OCI-LY1 (cell line): Measurements from ENCODE around the gene ERBB4.

Experiments
- H2AFZ ChIP-seq: fragments of 200-600 bp; sonication (generic), shearing (Covaris generic); 2 replicates; pipeline ENCODE4 v1.6.0; 2014; ENCODE audit warnings: antibody characterized with exemption, mild to moderate bottlenecking, low read length
- H3F3A ChIP-seq: fragments of 200-600 bp; sonication (generic), shearing (Covaris generic); 2 replicates; pipeline ENCODE4 v1.6.0; 2014; ENCODE audit warnings: mild to moderate bottlenecking, antibody characterized with exemption, low read length, moderate library complexity; ENCODE audit not compliant: insufficient read depth
- H3K27ac ChIP-seq: fragments of 200-600 bp; sonication (generic); 2 replicates; pipeline ENCODE4 v1.5.1; 2014; ENCODE audit warnings: low read length, mixed run types, mild to moderate bottlenecking, low read depth; ENCODE audit not compliant: poor library complexity, severe bottlenecking
- H3K27me3 ChIP-seq: fragments of 200-600 bp; sonication (generic); 2 replicates; pipeline ENCODE4 v1.6.0; 2014; ENCODE audit warnings: antibody characterized with exemption, mild to moderate bottlenecking, low read length, moderate library complexity; ENCODE audit not compliant: insufficient read depth
- H3K36me3 ChIP-seq: fragments of 200-600 bp; sonication (generic); 2 replicates; pipeline ENCODE4 v1.6.1; 2014; ENCODE audit warnings: mild to moderate bottlenecking, antibody characterized with exemption, low read length, moderate library complexity, mixed read lengths; ENCODE audit not compliant: insufficient read depth
- H3K4me1 ChIP-seq: fragments of 200-600 bp; sonication (generic); 2 replicates; pipeline ENCODE4 v1.5.1; 2014; ENCODE audit warnings: mild to moderate bottlenecking, low read length, moderate library complexity; ENCODE audit not compliant: insufficient read depth, severe bottlenecking
- H3K4me2 ChIP-seq: fragments of 200-600 bp; sonication (generic), shearing (Covaris generic); 2 replicates; pipeline ENCODE4 v1.6.1; 2014; ENCODE audit warnings: low read length
- H3K4me3 ChIP-seq: fragments of 200-600 bp; sonication (generic); 2 replicates; pipeline ENCODE4 v1.5.1; 2014; ENCODE audit warnings: low read length, low read depth, mild to moderate bottlenecking, mixed read lengths; ENCODE audit not compliant: poor library complexity, severe bottlenecking
- H3K79me2 ChIP-seq: fragments of 200-600 bp; shearing (Covaris generic); 2 replicates; pipeline ENCODE4 v1.6.1; 2016; ENCODE audit warnings: mixed run types, low read length, mixed read lengths; ENCODE audit not compliant: insufficient read depth
- H3K9ac ChIP-seq: fragments of 200-600 bp; sonication (generic), shearing (Covaris generic); 2 replicates; pipeline ENCODE4 v1.6.1; 2014; ENCODE audit warnings: mild to moderate bottlenecking, low read length, mixed read lengths
- H3K9me2 ChIP-seq: fragments of 200-600 bp; sonication (generic), shearing (Covaris generic); 2 replicates; pipeline ENCODE4 v1.6.1; 2014; ENCODE audit warnings: low read depth, mild to moderate bottlenecking, low read length, mixed read lengths
- H3K9me3 ChIP-seq: fragments of 200-600 bp; shearing (Covaris generic); 2 replicates; pipeline ENCODE4 v1.6.1; 2014; ENCODE audit warnings: low read length, mixed read lengths
- H4K20me1 ChIP-seq: fragments of 200-600 bp; sonication (generic), shearing (Covaris generic); 2 replicates; pipeline ENCODE4 v1.6.0; 2016; ENCODE audit warnings: mild to moderate bottlenecking, low read length; ENCODE audit not compliant: insufficient read depth
- CTCF ChIP-seq: fragments of 200-600 bp; sonication (generic), shearing (Covaris generic); IDR thresholded peaks from 2 replicates; pipeline ENCODE4 v1.5.1; 2017; ENCODE audit warnings: mild to moderate bottlenecking, antibody characterized with exemption, low read length, moderate library complexity, mixed read lengths
- EZH2 ChIP-seq: fragments of 200-600 bp; sonication (generic), shearing (Covaris generic); IDR thresholded peaks from 2 replicates; pipeline ENCODE4 v1.8.0; 2017; ENCODE audit warnings: borderline replicate concordance, mixed run types, mild to moderate bottlenecking, antibody characterized with exemption, low read length, moderate library complexity, mixed read lengths

Gene ERBB4

GRCh38 chr2:212147921-212148513 lies 390.6 kb downstream of the ERBB4 start:
- Histone ChIP-seq H3K79me2 (no peaks in the 10 kb centered on the region), H2AFZ (no peak overlapping the region), H4K20me1 (no peaks in the 10 kb centered on the region), H3K9ac (no peak overlapping the region), H3K4me1 (no peaks in the 10 kb centered on the region), H3K27me3 (no peaks in the 10 kb centered on the region), H3K27ac (no peak overlapping the region), H3F3A (no peaks in the 10 kb centered on the region), H3K36me3 (no peaks in the 10 kb centered on the region), H3K4me2 (no peak overlapping the region), H3K4me3 (no peak overlapping the region), H3K9me3 (no peaks in the 10 kb centered on the region), H3K9me2 (no peaks in the 10 kb centered on the region)
- TF ChIP-seq CTCF (peak; percentile 53), EZH2 (no peak)

DNA sequence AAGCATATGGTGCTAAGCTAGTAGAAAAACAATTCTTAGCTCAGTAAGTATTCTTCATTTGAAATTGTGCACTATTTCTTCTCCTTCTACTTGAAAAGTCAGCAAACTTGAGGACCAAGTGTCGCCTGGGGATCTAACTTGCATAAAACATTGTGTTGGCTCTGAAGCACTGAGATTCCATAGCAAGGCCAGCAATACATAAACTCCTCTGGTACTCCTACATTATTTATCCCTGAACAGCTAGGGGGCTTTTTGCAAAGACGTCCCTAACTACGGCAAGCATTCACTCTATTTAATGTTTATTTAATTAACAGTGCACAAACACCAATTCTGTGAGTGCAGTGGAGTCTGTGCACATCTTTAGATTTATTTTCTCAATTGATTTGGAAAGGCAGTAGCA lies 392.2 kb downstream of the ERBB4 start:
- Histone ChIP-seq H3K36me3 (no peaks in the 10 kb centered on the region), H3K27me3 (no peaks in the 10 kb centered on the region)
- no peak for TF ChIP-seq EZH2
- TF ChIP-seq CTCF, result no peak

DNA sequence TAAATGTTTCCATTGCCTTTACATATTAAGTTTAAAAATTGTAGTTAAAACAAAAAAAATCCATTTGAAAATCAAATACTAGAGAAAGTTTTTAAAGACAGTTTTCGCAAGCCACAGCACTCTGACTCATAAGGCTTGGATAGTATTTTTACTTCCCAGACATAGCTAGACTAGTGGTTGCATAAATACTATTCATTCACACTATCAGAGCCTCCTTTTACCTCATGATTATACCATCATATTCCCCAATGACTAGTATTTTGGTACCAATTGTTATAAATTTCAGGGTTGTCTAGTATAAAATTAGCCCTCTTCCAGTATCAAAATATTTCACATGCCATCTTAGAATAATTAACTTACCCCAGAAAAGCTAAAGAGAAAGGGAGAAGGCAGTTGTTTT lies 393.5 kb downstream of the ERBB4 start:
- H3K27me3 ChIP-seq, result no peaks in the 10 kb centered on the region
- H4K20me1 ChIP-seq, result no peaks in the 10 kb centered on the region
- H3K27ac ChIP-seq, result no peak overlapping the region
- H3K36me3 ChIP-seq, result no peaks in the 10 kb centered on the region
- no peaks in the 10 kb centered on the region for H3K9me2 ChIP-seq
- no peak overlapping the region for H3K9ac ChIP-seq
- no peak for TF ChIP-seq CTCF
- TF ChIP-seq EZH2, result no peak
- no peaks in the 10 kb centered on the region for H3F3A ChIP-seq
- H3K4me2 ChIP-seq, result no peak overlapping the region
- no peak overlapping the region for H3K4me3 ChIP-seq
- H2AFZ ChIP-seq, result 0 out of 2 replicates have a peak overlapping the region, but pooled peaks have one; percentile 57
- no peaks in the 10 kb centered on the region for H3K9me3 ChIP-seq
- H3K79me2 ChIP-seq, result no peaks in the 10 kb centered on the region
- no peaks in the 10 kb centered on the region for H3K4me1 ChIP-seq

More for the DNA sequence above, 392.2 kb downstream of the ERBB4 start:
- Histone ChIP-seq H3K9me2 (no peaks in the 10 kb centered on the region), H3K27ac (no peak overlapping the region), H3K4me3 (no peak overlapping the region), H3K9ac (no peak overlapping the region), H3K9me3 (no peaks in the 10 kb centered on the region), H3F3A (no peaks in the 10 kb centered on the region), H3K4me2 (no peak overlapping the region), H4K20me1 (no peaks in the 10 kb centered on the region), H3K4me1 (no peaks in the 10 kb centered on the region), H2AFZ (no peak overlapping the region), H3K79me2 (no peaks in the 10 kb centered on the region)
